SU-DHL-6 (cell line): ENCODE data around the gene USP26.

ENCODE experiments used
- H2AFZ ChIP-seq: fragments of 200-600 bp; sonication (generic); 2 replicates; pipeline ENCODE4 v1.6.1; 2014; ENCODE audit warnings: low read depth, mild to moderate bottlenecking, moderate library complexity, mixed read lengths, antibody characterized with exemption, low read length; ENCODE audit not compliant: severe bottlenecking
- H3F3A ChIP-seq: fragments of 200-600 bp; shearing (Covaris generic); 2 replicates; pipeline ENCODE4 v1.6.0; 2016; ENCODE audit warnings: antibody characterized with exemption, mild to moderate bottlenecking; ENCODE audit not compliant: insufficient read depth
- H3K27ac ChIP-seq: fragments of 200-600 bp; sonication (generic); 2 replicates; pipeline ENCODE4 v1.5.1; 2016; ENCODE audit warnings: low read depth, mild to moderate bottlenecking, low read length, moderate library complexity, mixed read lengths
- H3K27me3 ChIP-seq: fragments of 200-600 bp; sonication (generic), shearing (Covaris generic); 2 replicates; pipeline ENCODE4 v1.6.0; 2014; ENCODE audit warnings: mild to moderate bottlenecking, low read length
- H3K36me3 ChIP-seq: fragments of 200-600 bp; sonication (generic); 2 replicates; pipeline ENCODE4 v1.6.1; 2014; ENCODE audit warnings: mild to moderate bottlenecking, low read length, mixed read lengths
- H3K4me2 ChIP-seq: fragments of 300-600, 200-600 bp; shearing (Covaris generic), sonication (generic); 2 replicates; pipeline ENCODE4 v1.6.0; 2014; ENCODE audit warnings: low read length, low read depth, mild to moderate bottlenecking; ENCODE audit not compliant: poor library complexity, severe bottlenecking
- H3K4me3 ChIP-seq: fragments of 200-600 bp; sonication (generic); 2 replicates; pipeline ENCODE4 v1.5.1; 2014; ENCODE audit warnings: antibody characterized with exemption, low read length, mild to moderate bottlenecking, mixed read lengths; ENCODE audit not compliant: insufficient read depth, poor library complexity, severe bottlenecking
- H3K79me2 ChIP-seq: fragments of 200-600 bp; sonication (generic); 2 replicates; pipeline ENCODE4 v1.6.1; 2014; ENCODE audit warnings: mild to moderate bottlenecking, low read length, moderate library complexity; ENCODE audit not compliant: insufficient read depth
- H3K9ac ChIP-seq: fragments of 200-600 bp; sonication (generic); 2 replicates; pipeline ENCODE4 v1.7.0; 2014; ENCODE audit warnings: mild to moderate bottlenecking, low read length
- H3K9me2 ChIP-seq: fragments of 200-600 bp; sonication (generic); replicated peaks from 2 replicates; pipeline ENCODE4 v1.6.1; 2014; ENCODE audit warnings: low read length; ENCODE audit not compliant: insufficient read depth
- H3K9me3 ChIP-seq: fragments of 200-600 bp; sonication (generic); 2 replicates; pipeline ENCODE4 v1.6.1; 2014; ENCODE audit warnings: low read length, mixed read lengths; ENCODE audit not compliant: insufficient read depth
- H4K20me1 ChIP-seq: fragments of 200-600 bp; sonication (generic); 2 replicates; pipeline ENCODE4 v1.6.1; 2014; ENCODE audit warnings: low read depth, mild to moderate bottlenecking, antibody characterized with exemption, low read length, moderate library complexity, mixed read lengths
- CTCF ChIP-seq: fragments of 200-600 bp; sonication (generic); IDR thresholded peaks from one replicate; pipeline ENCODE4 v1.5.1; 2017; ENCODE audit warnings: antibody characterized with exemption, mild to moderate bottlenecking, low read length, moderate library complexity; ENCODE audit not compliant: insufficient read depth, poor library complexity, severe bottlenecking
- EZH2phosphoT487 ChIP-seq: fragments of 200-600 bp; sonication (generic), shearing (Covaris generic); conservative IDR thresholded peaks from 2 replicates; pipeline ENCODE4 v1.6.1; 2018; ENCODE audit warnings: mild to moderate bottlenecking, antibody characterized with exemption, low read length, moderate library complexity, mixed read lengths

USP26 gene

GRCh38 chrX:133054761-133055405, 42.0 kb downstream of the USP26 start:
- no peaks in the 10 kb centered on the region for H3K9me2 ChIP-seq
- H2AFZ ChIP-seq: no peak overlapping the region
- no peaks in the 10 kb centered on the region for H3K36me3 ChIP-seq
- no peaks in the 10 kb centered on the region for H3F3A ChIP-seq
- H3K9me3 ChIP-seq: no peaks in the 10 kb centered on the region
- no peak overlapping the region for H3K27ac ChIP-seq
- no peak overlapping the region for H3K9ac ChIP-seq
- H3K4me2 ChIP-seq: no peak overlapping the region
- no peak overlapping the region for H3K4me3 ChIP-seq
- no peaks in the 10 kb centered on the region for H3K27me3 ChIP-seq
- no peak for TF ChIP-seq EZH2phosphoT487
- no peak for TF ChIP-seq CTCF
- H4K20me1 ChIP-seq: no peaks in the 10 kb centered on the region
- H3K79me2 ChIP-seq: no peaks in the 10 kb centered on the region

- Histone ChIP-seq H3K4me2 (no peak overlapping the region), H3K27ac (no peak overlapping the region), H3K79me2 (no peaks in the 10 kb centered on the region), H3K4me3 (no peak overlapping the region), H4K20me1 (no peaks in the 10 kb centered on the region), H3K36me3 (no peaks in the 10 kb centered on the region), H3K9me3 (no peaks in the 10 kb centered on the region), H2AFZ (no peak overlapping the region), H3F3A (no peaks in the 10 kb centered on the region), H3K27me3 (no peaks in the 10 kb centered on the region), H3K9me2 (no peaks in the 10 kb centered on the region), H3K9ac (no peak overlapping the region)
- TF ChIP-seq CTCF: no peak
- TF ChIP-seq EZH2phosphoT487: no peak
Measured at GRCh38 chrX:133053861-133054598, 42.9 kb downstream of the USP26 start.

- no peak overlapping the region for H3K9ac ChIP-seq
- no peaks in the 10 kb centered on the region for H3K9me3 ChIP-seq
- H3K4me2 ChIP-seq: no peak overlapping the region
- H3K4me3 ChIP-seq: no peak overlapping the region
- H4K20me1 ChIP-seq: no peaks in the 10 kb centered on the region
- no peaks in the 10 kb centered on the region for H3K27me3 ChIP-seq
- no peaks in the 10 kb centered on the region for H3K79me2 ChIP-seq
- no peaks in the 10 kb centered on the region for H3F3A ChIP-seq
- no peak overlapping the region for H2AFZ ChIP-seq
- H3K36me3 ChIP-seq: no peaks in the 10 kb centered on the region
- TF ChIP-seq CTCF: no peak
- no peak for TF ChIP-seq EZH2phosphoT487
- no peak overlapping the region for H3K27ac ChIP-seq
- H3K9me2 ChIP-seq: no peaks in the 10 kb centered on the region
Measured at GRCh38 chrX:133048751-133049150, 48.2 kb downstream of the USP26 start.
